Left ventricle myocardium inferior (tissue), 1 donor: ENCODE data around the gene C1orf198. TPM values are rescaled to one million over a fixed set of nuclear protein-coding genes. Genes with fewer than 3 reads are reported as not detected.

ENCODE experiments used
- DNase-seq: peaks from one replicate; pipeline ENCODE4 v3.0.0-alpha.2; 2020
- H3K27ac ChIP-seq: fragments of 200-600 bp; replicated peaks from 2 replicates; pipeline ENCODE4 v1.8.0; 2021
- H3K27me3 ChIP-seq: fragments of 200-600 bp; 2 replicates; pipeline ENCODE4 v1.8.0; 2021; ENCODE audit warnings: low read depth
- H3K36me3 ChIP-seq: fragments of 200-600 bp; 2 replicates; pipeline ENCODE4 v1.8.0; 2021
- H3K4me1 ChIP-seq: fragments of 200-600 bp; 2 replicates; pipeline ENCODE4 v1.8.0; 2021
- H3K4me3 ChIP-seq: fragments of 200-600 bp; 2 replicates; pipeline ENCODE4 v1.8.0; 2021; ENCODE audit warnings: mild to moderate bottlenecking, moderate library complexity
- H3K9me3 ChIP-seq: fragments of 200-600 bp; replicated peaks from 2 replicates; pipeline ENCODE4 v1.8.0; 2021
- intact Hi-C: fragments of 100-400 bp; cut with micrococcal nuclease; formaldehyde crosslinking; loops from one replicate; pipeline ENCODE4 v1.11.0; 2022
- total RNA-seq: library from RNA; stranded (reverse); fragmentation: NEBNext Ultra II Directional; extraction: Animal tissue kit (Norgen Biotek cat#: 25700); gene quantifications from one replicate; pipeline ENCODE4 v1.2.1, GENCODE V29; 2021
- TF ChIP-seq, protein P1 (sequence below): fragments of 200-600 bp; IDR thresholded peaks from 2 replicates; pipeline ENCODE4 v1.8.0; 2021; ENCODE audit warnings: antibody characterized with exemption, mild to moderate bottlenecking, borderline replicate concordance
- donor health status: DM: no; HTN: yes; CAD: no; lungs with severe emphysema.

Gene C1orf198
- total RNA-seq, 1 donor from 2014 or later = 32.7 TPM

DNA sequence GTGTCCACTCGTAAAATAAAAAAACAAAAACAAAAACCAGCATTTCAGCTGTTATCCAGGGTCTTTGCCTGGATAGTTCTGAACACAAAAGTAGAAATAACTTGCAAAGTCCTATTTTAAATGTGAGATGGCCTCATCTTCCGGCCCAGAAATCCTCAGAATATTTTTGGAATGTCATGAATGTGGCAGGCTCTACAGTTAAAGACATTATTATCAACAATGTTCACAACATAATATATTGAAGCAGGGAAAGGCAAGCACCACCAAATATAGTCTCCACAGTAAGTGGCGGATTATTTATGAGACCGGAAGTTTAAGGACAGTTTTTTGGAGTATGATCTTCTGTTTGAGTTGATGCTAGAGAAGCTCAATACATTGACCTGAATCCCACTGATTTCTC, 1.2 kb upstream of the C1orf198 start:
- H3K27ac ChIP-seq = peak overlapping the region; percentile 92
- H3K4me3 ChIP-seq = peak overlapping the region; percentile 94
- intact Hi-C loops = loop anchor here (10.0 kb wide), 1 partner anchor 55 kb away; no protein-coding TSS in a partner anchor

DNA sequence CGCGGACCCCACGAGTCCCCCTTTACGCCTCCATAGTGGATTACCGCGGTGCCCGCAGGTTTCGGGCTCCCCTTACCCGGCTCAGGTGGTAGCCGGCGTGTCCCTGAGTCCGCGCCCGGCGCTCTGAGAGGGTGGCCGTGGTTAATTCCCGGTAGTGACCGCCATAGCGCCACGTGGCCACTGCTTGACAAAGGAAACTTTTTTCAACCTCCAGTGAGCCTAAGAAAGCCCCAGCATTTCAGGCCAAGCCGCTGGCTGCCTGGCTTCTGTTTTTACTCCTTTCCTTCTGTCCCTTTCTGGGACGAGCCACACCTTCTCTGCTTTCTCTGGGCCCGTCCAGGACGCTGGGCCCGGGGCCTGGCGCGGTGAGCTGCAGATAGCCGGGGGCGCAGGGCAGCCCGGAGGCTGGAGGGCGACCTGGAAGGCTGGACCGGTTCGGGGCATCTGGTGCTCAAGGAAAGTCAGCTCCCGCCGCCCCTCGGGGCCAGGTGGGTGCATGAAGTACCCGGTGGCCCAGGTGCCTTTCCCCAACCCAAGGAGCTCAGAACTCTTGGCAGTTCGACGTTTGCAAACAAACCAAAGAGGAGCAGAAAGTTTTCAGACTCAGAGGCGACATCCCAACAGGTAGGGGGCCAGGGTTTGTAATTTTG, 540 bp upstream of the C1orf198 start:
- no peaks in the 10 kb centered on the region for H3K36me3 ChIP-seq
- TF ChIP-seq, protein P1, sequence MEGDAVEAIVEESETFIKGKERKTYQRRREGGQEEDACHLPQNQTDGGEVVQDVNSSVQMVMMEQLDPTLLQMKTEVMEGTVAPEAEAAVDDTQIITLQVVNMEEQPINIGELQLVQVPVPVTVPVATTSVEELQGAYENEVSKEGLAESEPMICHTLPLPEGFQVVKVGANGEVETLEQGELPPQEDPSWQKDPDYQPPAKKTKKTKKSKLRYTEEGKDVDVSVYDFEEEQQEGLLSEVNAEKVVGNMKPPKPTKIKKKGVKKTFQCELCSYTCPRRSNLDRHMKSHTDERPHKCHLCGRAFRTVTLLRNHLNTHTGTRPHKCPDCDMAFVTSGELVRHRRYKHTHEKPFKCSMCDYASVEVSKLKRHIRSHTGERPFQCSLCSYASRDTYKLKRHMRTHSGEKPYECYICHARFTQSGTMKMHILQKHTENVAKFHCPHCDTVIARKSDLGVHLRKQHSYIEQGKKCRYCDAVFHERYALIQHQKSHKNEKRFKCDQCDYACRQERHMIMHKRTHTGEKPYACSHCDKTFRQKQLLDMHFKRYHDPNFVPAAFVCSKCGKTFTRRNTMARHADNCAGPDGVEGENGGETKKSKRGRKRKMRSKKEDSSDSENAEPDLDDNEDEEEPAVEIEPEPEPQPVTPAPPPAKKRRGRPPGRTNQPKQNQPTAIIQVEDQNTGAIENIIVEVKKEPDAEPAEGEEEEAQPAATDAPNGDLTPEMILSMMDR = no peak

More for the DNA sequence above, 1.2 kb upstream of the C1orf198 start:
- Histone ChIP-seq H3K9me3 (no peaks in the 10 kb centered on the region), H3K4me1 (peaks cover 58% of the 10 kb centered on the region), H3K27me3 (no peaks in the 10 kb centered on the region), H3K36me3 (no peaks in the 10 kb centered on the region)
- TF ChIP-seq, protein P1 = no peak
- no peak for DNase-seq

DNA sequence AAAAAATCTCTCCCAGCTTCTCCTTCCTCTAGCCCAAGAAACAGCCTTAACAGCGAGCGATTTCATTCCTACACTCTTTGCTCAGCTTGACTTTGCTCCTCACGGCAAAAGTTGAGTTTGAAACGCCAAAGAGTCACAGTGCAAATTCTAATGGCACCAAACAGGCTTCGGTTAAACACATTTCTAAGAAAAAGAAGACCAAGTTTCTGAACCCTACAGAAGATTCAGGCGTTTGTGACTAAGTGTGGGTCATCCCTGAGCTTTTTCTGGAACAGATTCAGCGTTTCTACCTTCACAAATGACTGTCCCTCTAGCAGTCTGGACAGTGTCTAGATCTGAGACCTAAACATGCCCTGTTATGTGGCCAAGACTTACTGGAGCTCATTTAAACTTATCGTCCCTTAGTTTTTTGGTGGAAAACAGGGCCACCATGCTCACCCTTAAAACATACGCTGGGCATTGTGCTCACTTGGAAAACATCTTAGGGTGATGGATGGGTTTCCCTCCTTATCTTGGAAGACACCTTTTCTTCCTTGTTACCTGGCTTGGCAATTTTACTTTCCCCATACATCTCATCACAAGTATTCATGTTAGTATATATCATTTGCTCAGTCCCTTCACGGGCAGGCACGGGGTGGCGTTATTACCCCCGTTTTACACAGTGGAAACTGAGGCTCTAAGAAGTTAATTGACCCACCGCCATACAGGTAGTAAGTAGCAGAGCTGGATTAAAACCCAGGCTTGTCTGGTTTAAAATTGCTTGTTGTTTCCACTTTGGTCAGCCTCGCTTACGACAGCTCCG, 1.0 kb downstream of the C1orf198 start:
- Histone ChIP-seq H3K27ac (peak overlapping the region; percentile 92), H3K9me3 (no peaks in the 10 kb centered on the region), H3K36me3 (no peaks in the 10 kb centered on the region), H3K27me3 (no peaks in the 10 kb centered on the region), H3K4me1 (peaks cover 80% of the 10 kb centered on the region), H3K4me3 (peak overlapping the region; percentile 94)
- TF ChIP-seq, protein P1 = no peak
- intact Hi-C loops = loop anchor here (10.0 kb wide), 1 partner anchor 53 kb away; no protein-coding TSS in a partner anchor
- DNase-seq = no peak

More for the DNA sequence above, 540 bp upstream of the C1orf198 start:
- DNase-seq = peak; percentile 57
- no peaks in the 10 kb centered on the region for H3K27me3 ChIP-seq
- H3K4me3 ChIP-seq = peak overlapping the region; percentile 94
- H3K9me3 ChIP-seq = no peaks in the 10 kb centered on the region
- H3K27ac ChIP-seq = peak overlapping the region; percentile 92
- intact Hi-C loops = loop anchor here (10.0 kb wide), 1 partner anchor 54 kb away; no protein-coding TSS in a partner anchor
- peaks cover 64% of the 10 kb centered on the region for H3K4me1 ChIP-seq

DNA sequence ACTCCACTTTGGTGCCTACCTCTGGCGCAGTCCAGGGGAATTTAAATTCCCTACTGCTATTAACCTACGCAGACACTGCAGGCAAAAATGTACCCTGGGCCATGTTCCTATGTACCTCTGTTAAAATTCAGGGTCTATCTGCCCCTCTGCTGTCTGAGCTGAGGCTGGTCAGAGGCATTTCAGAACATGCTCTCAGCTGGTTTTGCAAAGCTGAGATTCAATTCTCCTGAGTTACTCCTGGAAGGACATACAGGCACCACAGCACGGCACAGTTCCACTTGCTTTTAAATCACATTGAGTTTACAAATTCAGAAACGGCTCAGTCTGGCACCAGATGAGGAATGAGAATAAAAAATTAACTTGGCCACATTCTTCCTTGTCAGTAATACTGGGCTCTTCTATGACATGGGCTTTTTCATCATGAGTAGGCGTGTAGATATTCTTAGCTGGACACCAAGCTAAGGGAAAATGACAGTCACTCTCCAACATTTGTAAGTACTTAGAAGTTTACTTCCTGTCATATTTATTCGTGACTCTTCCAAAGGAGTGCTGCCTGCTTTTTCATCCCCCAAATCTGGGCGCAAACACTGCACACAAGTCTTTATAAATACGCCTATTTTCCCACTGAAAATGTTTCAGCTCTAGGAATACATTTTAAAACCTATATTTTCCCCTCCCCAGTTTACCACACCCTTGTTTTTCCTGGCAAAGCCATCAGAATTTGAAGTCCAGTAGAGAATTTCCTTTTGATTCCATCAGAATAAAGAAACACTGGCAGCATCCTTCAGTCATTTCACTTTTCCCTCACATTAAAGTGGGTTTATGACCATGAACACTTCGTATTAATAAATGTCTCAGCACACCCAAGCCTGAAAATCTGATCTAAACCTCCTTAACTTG, 1.9 kb downstream of the C1orf198 start:
- H3K9me3 ChIP-seq = no peaks in the 10 kb centered on the region
- H3K4me3 ChIP-seq = peak overlapping the region; percentile 94
- H3K27me3 ChIP-seq = no peaks in the 10 kb centered on the region
- H3K27ac ChIP-seq = peak overlapping the region; percentile 92
- no peaks in the 10 kb centered on the region for H3K36me3 ChIP-seq
- peaks cover 89% of the 10 kb centered on the region for H3K4me1 ChIP-seq
- no peak for DNase-seq
- TF ChIP-seq, protein P1 = no peak
- intact Hi-C loops = loop anchor here (10.0 kb wide), 1 partner anchor 52 kb away; no protein-coding TSS in a partner anchor
